IPS-20b (cell line): ENCODE data around the gene SNUPN.

Experiments
- H3K27ac ChIP-seq: one replicate; pipeline ENCODE4 v1.5.1; 2013; ENCODE audit warnings: low read length
- H3K27me3 ChIP-seq: 2 replicates; pipeline ENCODE4 v1.6.1; 2013; ENCODE audit warnings: mild to moderate bottlenecking, low read length, inconsistent platforms; ENCODE audit not compliant: insufficient read depth
- H3K36me3 ChIP-seq: 2 replicates; pipeline ENCODE4 v1.6.1; 2013; ENCODE audit warnings: low read depth, mild to moderate bottlenecking, inconsistent platforms, low read length, moderate library complexity; ENCODE audit not compliant: insufficient read depth
- H3K4me1 ChIP-seq: 2 replicates; pipeline ENCODE4 v1.6.1; 2013; ENCODE audit warnings: mild to moderate bottlenecking, control low read depth, inconsistent platforms, low read length, moderate library complexity; ENCODE audit not compliant: insufficient read depth
- H3K4me3 ChIP-seq: 2 replicates; pipeline ENCODE4 v1.5.1; 2013; ENCODE audit warnings: mild to moderate bottlenecking, low read length, inconsistent platforms
- H3K9ac ChIP-seq: 2 replicates; pipeline ENCODE4 v1.6.1; 2013; ENCODE audit warnings: low read depth, mild to moderate bottlenecking, inconsistent platforms, low read length, moderate library complexity
- H3K9me3 ChIP-seq: 2 replicates; pipeline ENCODE4 v1.6.1; 2013; ENCODE audit warnings: mild to moderate bottlenecking, low read depth, low read length, inconsistent platforms; ENCODE audit not compliant: insufficient read depth

SNUPN gene

DNA sequence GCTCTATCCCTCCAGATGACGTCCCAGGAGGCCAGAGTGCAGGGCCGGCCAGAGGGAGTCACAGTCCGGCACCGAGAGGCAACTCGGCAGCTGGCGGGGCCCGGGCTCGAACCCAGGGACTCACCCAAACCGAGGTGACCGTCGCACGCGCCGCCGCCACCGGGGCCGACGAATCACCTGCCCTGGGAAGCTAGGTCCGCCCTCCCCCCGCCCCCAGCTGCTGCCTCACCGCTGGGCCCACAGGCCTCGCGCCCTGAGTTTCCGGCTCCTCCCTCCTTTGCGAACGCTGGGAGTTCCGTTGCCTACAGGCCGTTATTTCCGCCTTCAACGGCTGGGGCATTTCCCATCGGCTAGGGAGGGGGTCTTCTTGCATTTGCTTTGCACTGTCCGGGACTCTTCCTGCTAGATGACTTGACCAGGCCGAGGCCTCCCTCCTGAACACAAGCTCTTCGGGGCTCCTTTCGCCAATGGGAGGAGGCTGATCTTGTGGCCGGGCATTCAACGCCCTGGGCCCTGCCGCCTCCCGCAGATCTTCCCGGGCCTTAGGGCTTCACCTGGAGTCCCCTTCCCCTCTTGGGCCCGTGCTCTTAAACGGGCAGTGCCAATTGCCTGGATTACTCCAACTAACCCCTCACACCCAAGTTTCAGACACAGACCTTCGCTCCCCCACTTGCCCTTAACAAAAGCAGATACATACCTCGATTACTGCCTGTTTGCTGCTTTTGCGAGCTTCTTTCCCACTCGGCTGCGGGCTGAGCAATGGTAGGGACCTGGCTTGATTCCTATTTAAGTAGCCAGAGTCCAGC lies at the start of gene SNUPN:
TSS of gene SNUPN (minus strand) at position 184 of the 806 bp plus-strand sequence. CDS start 4,674 bp downstream, outside the sequence.
- Histone ChIP-seq H3K9ac (peak within 1 kb of the TSS; percentile 99), H3K9me3 (no peaks in the 10 kb centered on the region), H3K27me3 (no peaks in the 10 kb centered on the region), H3K4me1 (peaks cover 6% of the 10 kb centered on the region; the same call in 1 of the 2 replicates), H3K4me3 (peak within 1 kb of the TSS; percentile 97), H3K36me3 (peaks cover under 1% of the 10 kb centered on the region), H3K27ac (peak within 1 kb of the TSS; percentile 99)

GRCh38 chr15:75674366-75674765 lies 48.8 kb upstream of the SNUPN start:
- H3K27ac ChIP-seq = no peak overlapping the region
- no peak overlapping the region for H3K4me3 ChIP-seq
- peaks cover 13% of the 10 kb centered on the region for H3K4me1 ChIP-seq
- no peak overlapping the region for H3K9ac ChIP-seq
- no peaks in the 10 kb centered on the region for H3K9me3 ChIP-seq
- H3K27me3 ChIP-seq = no peaks in the 10 kb centered on the region
- H3K36me3 ChIP-seq = no peaks in the 10 kb centered on the region

DNA sequence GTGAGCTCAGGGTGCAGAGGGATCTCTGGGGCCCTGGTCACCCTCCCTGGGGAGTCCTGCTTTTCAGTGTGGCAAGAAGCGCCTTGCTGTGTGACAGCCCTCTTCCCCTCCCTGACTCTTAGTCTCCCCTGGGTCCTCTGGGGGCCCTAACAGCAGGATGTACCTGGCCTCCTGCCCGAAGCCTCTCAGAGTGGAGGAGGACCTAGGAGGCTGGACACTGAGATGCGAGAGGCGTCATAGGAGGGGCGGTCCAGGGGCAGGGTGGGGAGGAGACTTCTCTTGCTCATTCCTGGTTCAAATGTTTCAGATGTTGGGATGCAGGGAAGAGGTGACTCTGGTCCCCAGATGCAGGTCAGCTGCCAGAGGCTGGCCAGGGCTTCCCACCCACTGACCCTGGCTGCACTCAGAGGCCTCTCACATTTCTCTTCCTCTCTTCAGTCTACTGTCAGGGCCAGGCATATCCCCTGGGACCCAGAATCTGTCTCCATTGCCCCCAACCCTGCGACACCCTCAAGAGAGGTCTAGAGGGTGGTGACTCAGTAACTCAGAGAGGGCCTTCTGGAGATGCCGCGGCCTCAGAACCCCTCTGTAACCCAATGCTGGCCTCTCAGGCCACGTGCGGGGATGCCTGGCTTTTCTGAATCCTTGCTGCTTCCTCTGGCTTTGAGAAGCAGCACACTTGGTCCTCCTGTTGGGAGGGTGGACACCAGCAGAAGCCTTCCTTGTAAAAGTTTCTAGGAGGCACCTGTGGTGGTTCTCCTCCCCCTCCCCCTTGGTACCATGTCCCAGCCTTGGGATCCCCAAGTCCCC lies 48.1 kb upstream of the SNUPN start:
- Histone ChIP-seq H3K27ac (no peak overlapping the region), H3K27me3 (no peaks in the 10 kb centered on the region), H3K4me3 (no peak overlapping the region), H3K4me1 (peaks cover 13% of the 10 kb centered on the region), H3K9ac (peak overlapping the region; percentile 2; the same call in 1 of the 2 replicates), H3K9me3 (no peaks in the 10 kb centered on the region), H3K36me3 (no peaks in the 10 kb centered on the region)

- H3K36me3 ChIP-seq = no peaks in the 10 kb centered on the region
- H3K9ac ChIP-seq = peak overlapping the region; percentile 2; the same call in 1 of the 2 replicates
- H3K9me3 ChIP-seq = no peaks in the 10 kb centered on the region
- H3K27ac ChIP-seq = no peak overlapping the region
- H3K4me1 ChIP-seq = peaks cover 13% of the 10 kb centered on the region
- peak overlapping the region; percentile 31; the same call in 1 of the 2 replicates for H3K4me3 ChIP-seq
- H3K27me3 ChIP-seq = no peaks in the 10 kb centered on the region
These were observed 47.3 kb upstream of the SNUPN start for GRCh38 chr15:75672646-75673425.

DNA sequence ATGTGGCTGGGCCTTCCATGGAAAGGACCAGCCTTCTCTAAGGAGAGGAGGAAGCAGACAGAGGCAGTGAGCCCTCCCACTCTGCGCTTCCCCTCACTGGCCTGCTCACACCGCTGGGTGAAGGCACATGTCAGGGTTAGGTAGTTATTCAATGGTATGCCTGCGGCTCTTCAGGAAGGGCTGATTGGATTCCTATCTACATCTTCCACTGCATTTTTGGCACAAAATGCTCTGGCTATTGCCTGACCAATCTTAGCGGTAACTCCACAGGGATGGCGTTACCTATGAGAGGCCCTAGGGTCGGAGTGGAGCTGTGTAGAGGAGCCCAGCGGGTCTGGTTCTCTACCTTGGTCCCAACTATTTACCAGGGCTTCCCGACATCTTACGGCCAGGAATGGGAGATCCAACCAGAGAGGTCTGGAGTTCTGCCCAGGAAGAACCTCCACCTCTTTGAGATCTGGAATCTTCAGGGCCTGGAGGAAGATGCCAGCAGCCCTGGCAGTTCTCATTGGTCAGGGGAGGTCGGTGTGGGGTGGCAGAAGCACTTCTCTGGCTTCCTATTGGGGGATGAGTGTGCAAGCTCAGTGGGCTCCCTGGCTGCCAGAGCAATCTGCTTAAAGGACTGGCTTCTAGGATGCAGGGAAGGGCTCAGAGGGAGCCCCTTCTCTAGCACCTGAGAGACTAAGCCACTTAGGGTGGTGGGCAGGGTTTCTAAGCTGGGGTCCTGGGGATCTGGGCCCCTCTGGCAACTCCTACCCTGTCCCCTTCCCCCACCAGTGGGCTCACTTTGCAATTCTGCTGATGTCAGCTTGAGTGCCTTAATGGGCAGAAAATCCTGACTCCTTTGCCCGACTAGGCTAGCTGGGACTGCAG lies 46.4 kb upstream of the SNUPN start:
- no peaks in the 10 kb centered on the region for H3K36me3 ChIP-seq
- H3K9me3 ChIP-seq = no peaks in the 10 kb centered on the region
- no peak overlapping the region for H3K27ac ChIP-seq
- no peak overlapping the region for H3K9ac ChIP-seq
- H3K4me3 ChIP-seq = peak overlapping the region; percentile 31; the same call in 1 of the 2 replicates
- no peaks in the 10 kb centered on the region for H3K27me3 ChIP-seq
- H3K4me1 ChIP-seq = peaks cover 13% of the 10 kb centered on the region

- no peak overlapping the region for H3K4me3 ChIP-seq
- H3K27me3 ChIP-seq = no peaks in the 10 kb centered on the region
- no peak overlapping the region for H3K27ac ChIP-seq
- no peak overlapping the region for H3K9ac ChIP-seq
- no peaks in the 10 kb centered on the region for H3K9me3 ChIP-seq
- H3K36me3 ChIP-seq = no peaks in the 10 kb centered on the region
- H3K4me1 ChIP-seq = peaks cover 13% of the 10 kb centered on the region
These were observed 44.3 kb upstream of the SNUPN start for GRCh38 chr15:75669879-75670212.

GRCh38 chr15:75669191-75669878 lies 43.8 kb upstream of the SNUPN start:
- Histone ChIP-seq H3K27me3 (no peaks in the 10 kb centered on the region), H3K9ac (no peak overlapping the region), H3K27ac (no peak overlapping the region), H3K9me3 (no peaks in the 10 kb centered on the region), H3K4me3 (no peak overlapping the region), H3K36me3 (no peaks in the 10 kb centered on the region), H3K4me1 (peaks cover 13% of the 10 kb centered on the region)

DNA sequence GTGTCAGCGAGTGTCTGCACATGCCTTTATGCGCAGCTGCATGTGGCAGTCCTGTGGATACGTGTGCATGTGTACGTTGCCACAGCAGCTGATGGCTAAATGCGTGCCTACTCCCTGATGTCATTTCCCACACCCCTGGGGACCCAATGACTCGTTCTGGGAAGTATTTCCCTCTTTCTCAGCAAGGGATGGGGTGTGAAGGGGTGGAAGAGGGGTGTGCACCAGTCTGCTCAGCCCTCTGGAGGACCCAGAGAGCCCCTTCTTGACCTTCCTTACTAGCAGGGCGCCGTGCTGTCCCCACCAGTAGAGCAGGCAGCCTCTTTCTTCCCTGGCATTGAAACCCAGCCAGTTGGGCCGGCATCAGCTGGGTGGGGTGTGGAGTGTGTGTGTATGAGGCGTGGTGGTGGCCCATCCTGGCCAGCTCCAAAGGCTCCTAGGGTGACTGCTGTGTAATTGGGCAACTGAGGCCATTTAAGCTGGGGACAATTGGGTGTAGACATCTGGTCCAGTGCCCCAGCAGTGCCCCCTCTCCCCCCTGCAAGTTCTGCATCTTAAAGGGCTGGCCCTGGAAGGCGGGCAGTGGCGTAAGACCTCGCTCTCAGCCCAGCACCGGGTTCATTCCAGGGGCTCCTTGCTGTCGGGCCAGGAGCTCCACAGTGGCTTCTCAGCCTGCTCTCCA lies 41.4 kb upstream of the SNUPN start:
- H3K4me3 ChIP-seq = no peak overlapping the region
- no peaks in the 10 kb centered on the region for H3K9me3 ChIP-seq
- no peak overlapping the region for H3K27ac ChIP-seq

GRCh38 chr15:75663931-75664421 lies 38.5 kb upstream of the SNUPN start:
- no peak overlapping the region for H3K27ac ChIP-seq
- no peak overlapping the region for H3K9ac ChIP-seq
- no peaks in the 10 kb centered on the region for H3K9me3 ChIP-seq
- peaks cover 8% of the 10 kb centered on the region for H3K36me3 ChIP-seq
- no peaks in the 10 kb centered on the region for H3K4me1 ChIP-seq
- H3K27me3 ChIP-seq = no peaks in the 10 kb centered on the region
- no peak overlapping the region for H3K4me3 ChIP-seq

More for the DNA sequence above, 41.4 kb upstream of the SNUPN start:
- H3K36me3 ChIP-seq = no peaks in the 10 kb centered on the region
- peaks cover 1% of the 10 kb centered on the region; the same call in 1 of the 2 replicates for H3K4me1 ChIP-seq
- no peaks in the 10 kb centered on the region for H3K27me3 ChIP-seq
- no peak overlapping the region for H3K9ac ChIP-seq
